Measurements from ENCODE around the gene CCDC187.

Gene CCDC187

DNA sequence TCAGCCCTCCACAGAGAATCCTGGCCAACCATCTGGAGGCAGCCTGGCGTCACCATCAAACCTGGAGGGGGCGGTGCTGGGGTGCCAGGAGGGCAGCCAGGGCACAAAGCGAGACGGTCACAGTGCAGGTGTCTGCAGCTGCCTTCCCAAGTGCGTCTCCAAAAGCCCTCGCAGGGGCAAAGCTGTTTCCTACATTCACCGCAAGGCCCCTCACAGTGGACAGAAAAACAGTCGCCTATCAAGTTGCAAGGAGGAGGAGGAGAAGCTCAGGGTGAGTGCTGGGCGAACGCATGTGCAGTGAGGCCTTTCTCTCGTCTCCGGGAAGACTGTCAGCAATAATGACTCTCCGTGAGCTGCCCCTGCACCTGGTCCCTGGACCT, 81.0 kb downstream of the CCDC187 start:
- DNase-seq: no peak

DNA sequence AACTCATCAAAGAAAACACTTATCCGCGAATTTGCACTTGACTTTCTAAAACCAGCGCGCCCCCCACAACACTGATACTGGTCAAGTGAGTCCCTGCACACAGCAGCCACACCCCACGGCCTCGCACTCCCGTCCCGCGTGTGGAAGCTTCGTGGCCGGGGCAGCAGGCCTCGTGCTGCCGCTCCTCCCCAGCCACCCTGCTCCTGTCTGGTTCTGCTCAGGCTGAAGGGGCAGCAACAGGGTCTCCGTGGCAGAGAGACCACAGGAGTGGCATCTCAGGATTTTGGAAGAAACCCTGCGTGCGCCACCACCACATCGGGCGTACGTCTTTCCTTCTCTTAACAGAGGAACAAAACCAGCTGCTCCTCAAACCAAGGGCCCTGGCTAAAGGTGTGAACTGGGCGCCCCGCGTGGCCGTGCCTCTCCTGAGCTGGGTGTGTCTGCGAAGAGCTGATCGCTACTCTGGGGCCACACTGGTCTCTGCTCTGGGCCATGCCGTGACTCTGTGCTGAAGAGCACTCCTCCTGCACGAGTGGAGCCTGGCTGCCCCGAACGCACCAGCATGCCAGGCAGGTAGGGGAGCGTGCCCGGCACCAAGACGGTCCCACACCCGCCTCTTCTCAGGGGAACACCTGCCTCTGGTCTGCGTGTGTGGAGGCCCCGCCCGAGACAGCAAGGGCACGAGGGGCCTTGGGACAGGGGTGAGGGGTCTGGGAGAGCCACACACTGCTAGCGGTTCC, 81.6 kb downstream of the CCDC187 start:
- DNase-seq: no peak

GRCh38 chr9:136220017-136220729, 83.7 kb downstream of the CCDC187 start:
- peak; percentile 28 for DNase-seq

- no peak for DNase-seq
Observed at GRCh38 chr9:136219276-136219675, 84.6 kb downstream of the CCDC187 start.

GRCh38 chr9:136218673-136219072, 85.2 kb downstream of the CCDC187 start:
- no peak for DNase-seq

DNA sequence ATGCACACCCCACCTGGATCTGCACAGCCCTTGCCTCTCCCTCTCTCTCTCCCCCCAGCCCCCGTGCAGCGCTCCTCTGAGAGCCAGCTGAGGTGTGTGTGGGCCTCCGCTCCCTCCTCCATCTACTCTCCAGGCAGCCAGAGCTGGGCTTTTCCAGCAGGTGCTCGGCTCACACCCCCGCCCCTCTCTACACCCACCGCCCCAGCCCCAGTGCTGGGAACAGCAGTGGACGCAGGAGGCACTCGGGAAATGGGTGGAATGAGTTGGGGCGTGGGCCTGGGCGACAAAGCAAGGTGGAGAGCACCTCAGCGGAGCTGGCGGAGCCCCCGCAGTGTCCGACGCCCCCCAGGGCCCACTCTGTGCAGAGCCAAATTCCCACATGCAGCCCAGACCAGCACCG, 85.6 kb downstream of the CCDC187 start:
- no peak for DNase-seq

GRCh38 chr9:136216541-136217244, 87.2 kb downstream of the CCDC187 start:
- no peak for DNase-seq

DNA sequence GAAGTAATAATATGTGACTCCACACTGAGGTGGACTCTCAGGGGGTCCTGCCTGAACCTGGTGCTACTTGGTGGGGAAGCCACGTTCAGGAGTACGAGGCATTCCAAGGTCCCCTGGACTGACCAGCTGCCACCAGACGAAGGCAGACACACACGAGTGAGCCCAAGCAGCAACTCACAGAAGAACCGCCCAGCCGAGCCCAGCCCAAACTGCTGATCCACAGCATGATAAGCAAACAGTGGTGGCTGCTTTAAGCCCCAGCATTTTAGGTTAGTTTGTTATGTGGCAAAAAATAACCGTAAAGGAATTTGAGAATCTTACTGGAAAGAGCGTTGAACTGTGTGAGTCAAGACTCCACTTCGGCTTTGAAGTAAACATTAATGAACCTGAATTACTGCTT, 90.2 kb downstream of the CCDC187 start:
- no peak for DNase-seq

DNA sequence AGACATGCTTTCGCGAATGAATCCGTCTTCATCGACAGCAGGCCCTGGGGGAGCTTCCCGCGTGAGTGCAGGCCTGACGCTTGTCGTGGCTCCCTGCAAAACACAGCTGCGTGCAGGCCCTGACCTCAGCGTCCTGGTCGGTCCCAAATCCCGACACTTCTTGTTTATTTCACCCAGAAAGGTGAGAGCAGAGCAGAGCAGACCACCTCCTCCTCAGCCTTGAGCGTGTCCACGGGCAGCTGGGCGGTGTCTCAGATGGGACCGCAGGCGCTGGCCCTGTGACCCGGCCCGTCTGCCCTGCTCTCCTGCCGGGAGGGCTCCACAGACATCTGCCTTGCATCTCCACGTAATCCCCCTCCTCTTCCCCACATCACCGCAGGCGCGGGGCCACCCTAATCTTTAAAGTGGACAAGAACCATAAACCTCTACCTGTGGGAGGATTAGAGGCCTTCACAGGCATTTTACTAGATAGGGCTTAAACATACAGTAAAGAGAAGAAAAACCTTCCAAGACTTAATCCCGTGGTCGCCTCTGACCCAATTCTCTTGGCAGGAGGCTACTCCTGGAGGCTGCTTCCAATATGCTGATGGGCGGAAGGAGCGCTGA, 91.4 kb downstream of the CCDC187 start:
- DNase-seq: no peak

- DNase-seq: no peak
Observed at GRCh38 chr9:136211441-136212344, 92.2 kb downstream of the CCDC187 start.

DNA sequence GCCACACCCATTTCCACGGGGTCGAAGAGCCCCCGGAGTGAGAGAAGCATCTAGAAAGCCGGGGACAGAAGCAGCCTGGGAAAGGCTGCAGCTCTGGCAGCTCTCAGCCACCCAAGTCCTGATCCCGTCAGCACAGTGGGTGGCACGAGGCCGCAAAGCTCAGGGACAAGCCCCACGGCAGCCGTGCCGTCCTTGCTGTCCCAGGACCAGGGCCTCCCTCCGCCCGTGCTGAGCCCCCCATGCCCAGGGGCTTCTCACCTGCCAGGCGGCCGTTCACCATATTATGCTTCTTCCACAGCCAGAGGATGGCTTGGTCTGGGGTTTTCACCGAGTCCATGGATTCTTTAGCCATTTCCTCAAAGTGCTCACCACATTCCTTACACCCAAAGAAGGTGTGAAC, 92.9 kb downstream of the CCDC187 start:
- DNase-seq: no peak

GRCh38 chr9:136210276-136210675, 93.6 kb downstream of the CCDC187 start:
- DNase-seq: no peak

- DNase-seq: no peak
Observed at GRCh38 chr9:136209786-136210185, 94.1 kb downstream of the CCDC187 start.

GRCh38 chr9:136209232-136209631, 94.7 kb downstream of the CCDC187 start:
- DNase-seq: no peak

DNA sequence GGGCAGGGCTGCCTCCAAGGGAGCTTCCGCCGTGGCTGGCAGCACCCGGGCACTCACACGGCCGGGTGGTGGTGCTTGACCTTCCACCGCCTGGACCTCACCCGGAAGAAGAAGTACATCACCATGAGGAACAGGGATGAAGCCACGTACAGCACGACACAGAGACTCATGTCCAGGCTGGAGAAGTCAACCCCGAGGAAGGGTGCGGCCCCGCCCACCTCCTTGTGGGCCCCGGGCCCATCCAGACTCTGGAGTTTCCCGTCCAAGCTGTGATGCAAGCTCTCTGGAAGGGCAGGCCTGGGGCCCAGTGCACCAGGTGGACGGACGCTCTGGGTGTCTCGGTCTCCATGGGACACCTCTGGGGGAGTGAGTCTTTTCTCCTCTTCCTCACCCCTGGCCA, 95.2 kb downstream of the CCDC187 start:
- no peak for DNase-seq

- DNase-seq: no peak
Observed at GRCh38 chr9:136207616-136208015, 96.3 kb downstream of the CCDC187 start.

DNA sequence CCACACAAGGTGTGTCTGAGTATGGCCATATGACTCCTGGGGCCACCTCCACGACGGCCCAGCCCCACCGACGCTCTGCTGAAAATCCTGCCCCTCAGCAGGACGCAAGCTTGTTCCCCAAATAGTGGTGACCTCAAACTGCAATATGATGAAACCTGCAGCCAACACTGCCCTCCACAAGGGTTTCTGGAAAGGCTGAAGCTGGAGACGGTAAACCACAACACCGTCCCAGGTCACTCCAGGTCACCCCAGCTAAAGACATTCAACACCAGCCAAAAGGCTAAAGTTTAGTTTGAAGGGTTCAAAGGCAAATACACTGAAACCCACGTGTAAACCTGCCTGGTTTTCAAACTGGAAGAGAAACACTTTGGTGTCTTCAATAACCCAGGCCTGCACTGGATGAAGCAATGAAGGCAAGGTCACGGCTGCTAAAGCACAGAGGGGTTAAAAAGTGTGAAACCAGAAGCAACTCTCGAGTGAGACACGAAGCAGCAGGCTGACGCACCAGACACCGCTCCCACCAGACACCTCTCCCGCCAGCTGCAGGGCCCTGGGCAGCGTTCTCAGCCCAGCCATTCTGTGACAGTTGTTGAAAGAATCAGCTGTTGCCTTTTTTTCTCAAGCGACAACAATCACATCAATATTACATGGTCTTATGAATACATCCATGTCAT, 97.2 kb downstream of the CCDC187 start:
- DNase-seq: no peak

DNA sequence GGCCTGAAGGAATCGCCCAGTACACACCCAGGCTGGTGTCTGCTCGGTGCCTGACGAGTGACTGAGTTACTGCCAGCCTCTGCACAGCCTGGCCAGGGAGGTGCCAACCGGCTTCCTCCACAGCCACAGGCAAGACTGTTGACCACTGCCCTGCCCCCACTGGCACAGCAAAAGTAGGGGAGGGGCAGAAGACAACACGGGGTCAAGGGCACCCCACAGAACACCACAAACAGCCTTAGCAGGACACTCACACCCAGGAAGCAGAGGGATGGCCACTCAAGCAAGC, 98.2 kb downstream of the CCDC187 start:
- DNase-seq: no peak

DNA sequence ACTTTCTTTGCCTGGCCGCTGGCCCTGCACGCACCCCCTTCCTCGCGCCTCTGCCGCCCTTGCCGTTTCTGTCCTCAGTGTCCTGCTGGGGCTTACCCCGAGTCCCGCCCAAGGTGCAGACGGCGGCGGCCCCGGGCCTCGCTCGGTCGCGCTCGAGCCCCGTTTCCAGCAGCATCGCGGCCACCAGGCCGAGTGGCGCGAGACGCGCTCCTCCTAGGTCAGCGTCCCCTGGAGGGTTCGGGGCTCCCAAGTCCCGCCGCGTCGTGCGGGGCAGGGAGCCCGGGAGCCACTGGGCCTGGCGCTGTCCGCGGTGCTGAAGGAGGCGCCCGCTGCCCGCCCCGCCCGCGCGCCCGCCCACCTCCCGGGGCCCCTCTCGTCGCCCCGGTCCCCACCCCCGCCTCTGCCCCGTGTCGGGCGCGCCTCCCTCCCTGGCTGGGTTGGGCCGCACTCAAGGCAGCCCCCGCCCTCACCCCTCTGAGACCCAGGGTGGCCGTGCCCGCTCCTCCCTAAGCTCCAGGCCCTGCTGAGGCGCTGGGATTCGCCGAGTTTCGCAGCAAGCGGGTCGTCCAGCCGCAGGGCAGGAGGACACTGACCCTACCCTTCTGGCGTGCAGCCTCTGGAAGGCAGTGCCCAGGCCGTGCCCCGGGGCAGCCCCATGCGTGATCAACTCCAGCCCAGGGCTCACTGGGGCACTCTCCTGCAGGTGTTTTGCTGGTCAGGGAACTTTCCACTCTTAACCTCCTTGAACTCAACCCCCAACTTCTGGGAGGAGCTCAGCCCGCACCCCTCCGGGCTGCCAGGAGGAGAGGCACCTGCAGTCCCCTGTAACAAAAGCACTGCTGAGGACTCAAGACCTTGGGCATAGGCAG, 98.8 kb downstream of the CCDC187 start, which contains the start of gene LHX3:
Gene LHX3, minus strand, starts transcription at position 291 of the 869 bp plus-strand sequence. Its CDS starts 116 bp downstream, at position 175.
- DNase-seq: no peak

DNA sequence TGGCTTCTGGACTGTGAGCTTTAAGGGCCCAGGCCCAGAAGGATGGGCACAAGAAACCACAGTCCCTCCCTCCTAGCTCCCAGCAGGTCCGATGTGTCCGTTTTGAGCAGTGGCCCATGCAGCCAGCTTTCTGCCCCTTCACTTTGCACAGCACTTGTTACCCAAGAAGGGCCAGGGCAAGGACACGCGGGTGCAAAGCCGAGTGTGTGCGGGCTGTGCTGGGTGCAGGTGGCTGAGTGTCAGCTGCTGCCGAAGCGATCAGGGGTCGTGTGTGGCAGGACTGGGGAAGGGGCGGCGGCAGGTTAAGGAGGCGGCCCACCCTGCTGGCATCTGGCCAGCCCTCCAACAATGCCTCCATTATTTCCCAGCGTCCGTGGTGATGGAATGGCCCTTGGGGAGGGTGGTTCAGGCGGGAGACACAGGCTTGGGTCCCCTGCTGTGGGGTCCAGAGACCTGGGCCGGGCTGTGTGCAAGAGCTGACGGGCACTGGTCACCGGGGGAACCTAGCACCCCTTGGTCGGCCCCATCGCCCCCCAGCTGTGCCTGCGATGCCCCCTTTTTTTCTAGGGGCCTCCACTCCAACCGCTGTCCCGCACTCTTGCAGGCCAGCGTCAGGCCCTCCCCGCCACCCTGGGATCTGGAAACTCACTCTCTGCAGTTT, 99.6 kb downstream of the CCDC187 start:
- no peak for DNase-seq
